Ascending aorta (tissue), 2 donors: ENCODE results near the gene NCBP2L. TPM values are rescaled to one million over a fixed set of nuclear protein-coding genes. Genes with fewer than 3 reads are reported as not detected.

Experiments
- DNase-seq, 2 donors: peaks; one replicate each; pipeline ENCODE4 v3.0.0-alpha.2; 2019; ENCODE audit warnings: low spot score in 2 of 2
- H3K27ac ChIP-seq, 2 donors: fragments of 200-600 bp; sonication (generic); one replicate each; pipeline ENCODE4 v1.5.1; 2016 to 2017; ENCODE audit warnings: mild to moderate bottlenecking in 1 of 2
- H3K27me3 ChIP-seq: fragments of 200-600 bp; sonication (generic); one replicate; pipeline ENCODE4 v1.5.1; 2017
- H3K36me3 ChIP-seq, 2 donors: fragments of 200-600 bp; sonication (generic); one replicate each; pipeline ENCODE4 v1.5.1; 2016
- H3K4me1 ChIP-seq, 2 donors: fragments of 200-600 bp; sonication (generic); one replicate each; pipeline ENCODE4 v1.5.1; 2016 to 2017; ENCODE audit warnings: mild to moderate bottlenecking in 1 of 2
- H3K4me3 ChIP-seq, 2 donors: fragments of 200-600 bp; sonication (generic); one replicate each; pipeline ENCODE4 v1.5.1; 2016 to 2017; ENCODE audit warnings: mild to moderate bottlenecking in 1 of 2
- H3K9me3 ChIP-seq, 2 donors: fragments of 200-600 bp; sonication (generic); one replicate each; pipeline ENCODE4 v1.5.1; 2016
- intact Hi-C: fragments of 100-400 bp; cut with DNase I; formaldehyde crosslinking; loops from one replicate; pipeline ENCODE4 v1.15.1; 2023
- total RNA-seq: library from RNA; depleted of rRNA; stranded (reverse); fragments of >200 nt; gene quantifications from one replicate; pipeline ENCODE4 v1.1.0, GENCODE V29; 2016
- TF ChIP-seq, protein P1 (sequence below), 3 experiments: fragments of 200-600 bp in 2 of 3; fragments of 450-650 bp in 1 of 3; sonication (generic) in 2 of 3; IDR thresholded peaks; one replicate each; pipeline ENCODE4 v1.5.1; 2016 to 2019; ENCODE audit warnings: antibody characterized with exemption in 3 of 3, mild to moderate bottlenecking in 1 of 3, moderate library complexity in 1 of 3

NCBP2L gene
- total RNA-seq, 1 donor from 2014 or later, result not detected

DNA sequence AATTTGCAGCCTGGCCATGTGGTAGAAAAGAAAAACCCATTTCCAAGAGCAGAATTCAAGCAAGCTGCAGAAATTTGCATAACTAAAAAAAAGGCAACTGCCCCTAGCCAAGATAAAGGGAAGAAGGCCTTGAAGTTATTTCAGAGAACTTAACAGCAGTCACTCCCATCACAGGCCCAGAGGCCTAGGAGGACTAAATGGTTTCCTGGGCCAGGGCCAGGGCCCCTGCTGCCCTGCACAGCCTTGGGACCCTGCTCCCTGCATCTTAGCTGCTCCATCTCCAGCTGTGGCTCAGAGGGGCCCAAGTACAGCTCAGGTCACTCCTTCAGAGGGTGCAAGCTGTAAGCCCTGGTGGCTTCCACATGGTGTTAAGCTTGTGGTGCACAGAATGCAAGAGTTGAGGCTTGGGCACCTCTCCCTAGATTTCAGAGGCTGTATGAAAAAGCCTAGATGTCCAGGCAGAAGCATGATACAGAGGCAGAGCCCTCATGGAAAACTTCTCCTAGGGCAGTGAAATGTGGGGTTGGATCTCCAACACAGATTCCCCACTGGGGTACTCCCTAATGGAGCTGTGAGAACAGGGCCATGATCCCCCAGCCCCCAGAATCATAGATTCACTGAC, 41.5 kb downstream of the NCBP2L start:
- intact Hi-C loops, result no loop called here

DNA sequence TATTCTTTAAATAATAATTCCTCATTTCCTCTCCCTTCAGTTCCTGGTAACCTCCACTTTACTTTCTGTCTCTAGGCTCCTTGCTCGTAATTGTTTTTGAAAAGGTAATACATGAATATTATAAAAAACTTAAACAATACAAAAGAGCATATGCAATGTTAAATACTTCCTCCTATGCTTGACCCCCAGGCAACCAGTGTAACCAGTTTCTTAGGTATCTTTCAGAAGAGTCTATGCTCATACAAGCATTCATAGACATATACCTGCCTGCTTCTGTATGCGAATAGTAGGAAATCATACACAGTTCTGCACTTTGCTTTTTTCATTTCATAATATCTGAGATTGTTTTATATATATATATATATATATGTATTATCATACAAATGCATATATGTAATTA, 45.5 kb downstream of the NCBP2L start:
- no peak overlapping the region for H3K27ac ChIP-seq
- intact Hi-C loops, result no loop called here
- TF ChIP-seq, protein P1, sequence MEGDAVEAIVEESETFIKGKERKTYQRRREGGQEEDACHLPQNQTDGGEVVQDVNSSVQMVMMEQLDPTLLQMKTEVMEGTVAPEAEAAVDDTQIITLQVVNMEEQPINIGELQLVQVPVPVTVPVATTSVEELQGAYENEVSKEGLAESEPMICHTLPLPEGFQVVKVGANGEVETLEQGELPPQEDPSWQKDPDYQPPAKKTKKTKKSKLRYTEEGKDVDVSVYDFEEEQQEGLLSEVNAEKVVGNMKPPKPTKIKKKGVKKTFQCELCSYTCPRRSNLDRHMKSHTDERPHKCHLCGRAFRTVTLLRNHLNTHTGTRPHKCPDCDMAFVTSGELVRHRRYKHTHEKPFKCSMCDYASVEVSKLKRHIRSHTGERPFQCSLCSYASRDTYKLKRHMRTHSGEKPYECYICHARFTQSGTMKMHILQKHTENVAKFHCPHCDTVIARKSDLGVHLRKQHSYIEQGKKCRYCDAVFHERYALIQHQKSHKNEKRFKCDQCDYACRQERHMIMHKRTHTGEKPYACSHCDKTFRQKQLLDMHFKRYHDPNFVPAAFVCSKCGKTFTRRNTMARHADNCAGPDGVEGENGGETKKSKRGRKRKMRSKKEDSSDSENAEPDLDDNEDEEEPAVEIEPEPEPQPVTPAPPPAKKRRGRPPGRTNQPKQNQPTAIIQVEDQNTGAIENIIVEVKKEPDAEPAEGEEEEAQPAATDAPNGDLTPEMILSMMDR (IDR thresholded peaks at IDR 0.05), result no peak

More for the DNA sequence above, 41.5 kb downstream of the NCBP2L start:
- TF ChIP-seq, protein P1 (IDR thresholded peaks at IDR 0.05), result no peak
- Histone ChIP-seq H3K27me3 (no peaks in the 10 kb centered on the region), H3K9me3 (peaks cover 4% of the 10 kb centered on the region in 2 donors), H3K27ac (no peak overlapping the region), H3K4me1 (no peaks in the 10 kb centered on the region), H3K36me3 (no peaks in the 10 kb centered on the region), H3K4me3 (no peak overlapping the region)
- DNase-seq, result no peak

DNA sequence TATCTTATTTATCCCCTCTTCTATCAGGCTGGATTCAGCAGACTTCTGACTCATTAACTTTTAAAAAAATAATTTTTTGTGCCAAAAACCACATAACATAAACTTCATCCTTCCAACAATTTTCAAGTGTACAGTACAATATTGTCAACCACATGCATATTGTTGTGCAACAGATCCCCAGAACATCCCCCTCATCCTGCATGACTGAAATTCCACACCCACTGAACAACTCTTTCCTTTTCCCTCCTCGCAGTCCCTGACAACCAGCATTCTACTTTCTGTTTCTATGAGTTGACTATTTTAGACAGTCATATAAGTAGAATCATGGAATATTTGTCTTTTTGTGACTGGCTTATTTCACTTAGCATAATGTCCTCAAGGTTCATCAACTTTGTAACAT, 45.9 kb downstream of the NCBP2L start:
- no peaks in the 10 kb centered on the region for H3K36me3 ChIP-seq
- no peaks in the 10 kb centered on the region for H3K4me1 ChIP-seq
- no peak for DNase-seq
- peaks cover 4% of the 10 kb centered on the region in 2 donors for H3K9me3 ChIP-seq
- intact Hi-C loops, result no loop called here
- TF ChIP-seq, protein P1 (IDR thresholded peaks at IDR 0.05), result no peak
- no peak overlapping the region for H3K4me3 ChIP-seq
- no peak overlapping the region for H3K27ac ChIP-seq
- H3K27me3 ChIP-seq, result peaks cover 4% of the 10 kb centered on the region

More for the DNA sequence above, 45.5 kb downstream of the NCBP2L start:
- Histone ChIP-seq H3K4me3 (no peak overlapping the region), H3K27me3 (peaks cover 4% of the 10 kb centered on the region), H3K9me3 (peaks cover 4% of the 10 kb centered on the region in 2 donors), H3K4me1 (no peaks in the 10 kb centered on the region), H3K36me3 (no peaks in the 10 kb centered on the region)
- no peak for DNase-seq

DNA sequence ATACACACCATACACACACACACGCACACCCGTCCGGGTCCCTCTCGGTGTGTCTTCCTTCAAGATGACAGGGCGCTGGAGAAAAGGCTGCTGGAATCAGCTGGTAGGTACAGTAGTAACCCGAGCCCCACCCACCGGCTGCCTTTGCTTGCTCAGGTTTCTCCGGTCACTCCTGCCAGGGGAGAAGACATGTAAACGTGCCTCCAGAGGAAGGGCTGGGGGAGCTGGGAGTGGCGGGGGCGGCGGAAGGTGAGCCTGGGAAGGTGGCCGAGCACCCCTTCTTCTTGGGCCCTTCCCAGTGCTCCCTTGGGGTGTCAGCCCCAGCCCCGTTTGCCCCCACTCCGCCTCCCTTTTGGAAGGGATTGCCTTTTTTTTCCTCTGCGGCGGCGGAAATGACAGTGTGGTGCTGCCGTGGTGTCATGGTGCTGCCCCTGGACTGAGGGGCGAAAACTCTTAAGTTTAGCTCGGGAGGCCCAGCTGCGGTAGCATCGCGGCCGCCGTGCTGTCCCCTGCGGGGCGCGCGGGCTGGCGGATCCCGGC, 48.2 kb downstream of the NCBP2L start, which contains the start of gene MID2:
TSS of gene MID2 (plus strand) at position 169 of the 540 bp plus-strand sequence. CDS start 561 bp downstream, outside the sequence.
- TF ChIP-seq, protein P1 (IDR thresholded peaks at IDR 0.05), result no peak
- no peaks in the 10 kb centered on the region for H3K4me1 ChIP-seq
- peak within 1 kb of the TSS; percentile 93 to 98 for H3K27ac ChIP-seq
- peaks cover 4% of the 10 kb centered on the region for H3K27me3 ChIP-seq
- intact Hi-C loops, result loop anchor here (5.0 kb wide), 4 partner anchors 48 to 267 kb away; partner anchors contain the start of genes ATG4A, NCBP2L, PSMD10 and TSC22D3
- peak in 1 of 2 donors; percentile 75 for DNase-seq
- H3K9me3 ChIP-seq, result no peaks in the 10 kb centered on the region
- H3K4me3 ChIP-seq, result peak within 1 kb of the TSS; percentile 57 to 73
- H3K36me3 ChIP-seq, result no peaks in the 10 kb centered on the region

DNA sequence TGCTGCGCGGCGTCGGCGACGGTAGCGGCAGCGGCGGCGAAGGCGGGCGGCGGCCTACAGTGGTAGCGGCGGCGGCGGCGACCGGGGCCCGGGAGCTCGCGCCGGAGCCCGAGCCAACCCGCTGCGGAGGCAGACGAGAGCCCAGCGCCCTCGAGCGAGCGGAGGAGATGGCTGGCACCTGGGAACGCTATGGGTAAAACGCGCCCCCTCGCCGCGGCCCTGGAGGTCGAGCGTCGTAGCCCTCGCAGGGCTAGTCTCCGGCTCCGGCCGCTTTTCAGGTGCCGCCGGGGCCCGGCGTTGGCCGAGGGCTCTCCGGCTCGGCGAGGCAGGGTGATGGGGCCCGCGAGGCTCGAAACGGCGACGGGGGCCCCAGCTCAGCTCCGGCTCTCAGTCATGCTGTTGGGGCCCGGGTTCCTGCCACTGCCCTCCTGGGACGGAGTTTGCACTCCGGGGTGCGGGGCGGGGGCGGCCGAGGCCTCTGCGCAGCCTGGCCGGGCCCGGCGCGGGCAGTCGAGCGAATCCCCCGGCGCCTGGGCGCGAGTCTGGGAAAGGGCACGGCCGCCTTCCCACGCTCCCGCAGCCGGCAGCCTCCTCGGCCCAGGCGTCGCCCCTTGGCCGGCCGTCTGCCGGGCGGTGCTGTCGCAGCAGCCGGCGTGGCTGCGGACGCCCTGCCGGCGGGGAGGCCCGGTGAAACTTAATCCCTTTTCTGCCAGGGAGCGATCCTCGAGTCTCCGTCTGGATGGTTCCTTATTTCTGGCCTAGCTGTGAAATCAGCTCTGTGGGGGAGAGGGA, 48.9 kb downstream of the NCBP2L start:
- H3K4me3 ChIP-seq, result peak overlapping the region; percentile 57 to 73
- no peaks in the 10 kb centered on the region for H3K9me3 ChIP-seq
- intact Hi-C loops, result loop anchor here (5.0 kb wide), 4 partner anchors 49 to 266 kb away; partner anchors contain the start of genes ATG4A, NCBP2L, PSMD10 and TSC22D3
- no peaks in the 10 kb centered on the region for H3K36me3 ChIP-seq
- peak in 1 of 2 donors; percentile 65 for DNase-seq
- peaks cover 4% of the 10 kb centered on the region for H3K27me3 ChIP-seq
- H3K27ac ChIP-seq, result peak overlapping the region; percentile 93 to 98
- H3K4me1 ChIP-seq, result no peaks in the 10 kb centered on the region
- TF ChIP-seq, protein P1 (IDR thresholded peaks at IDR 0.05), result no peak
